ENCODE measurements around the gene PCMT1.
"Not testable (repeated sequence)": the region's sequence is repeated elsewhere in the genome, so short reads cannot be mapped to it uniquely, and the experiment has no call there.

Gene PCMT1

GRCh38 chr6:149846321-149846720, 96.8 kb downstream of the PCMT1 start:
- Histone ChIP-seq H3K9me3 (ENCODE audit: control insufficient read depth in 5 of 5, low read length in 5 of 5) (no peaks in the 10 kb centered on the region), H3K36me3 (ENCODE audit: control insufficient read depth in 5 of 5, insufficient read depth in 5 of 5, low read length in 5 of 5) (peaks cover 5 to 28% (median 8%) of the 10 kb centered on the region in 5 donors), H3K4me1 (ENCODE audit: control insufficient read depth in 5 of 5, insufficient read depth in 5 of 5, low read length in 5 of 5) (peaks cover 0 to 14% (median 6%) of the 10 kb centered on the region in 5 donors), H3K27ac (ENCODE audit: low read depth, low read length) (no peak overlapping the region), H3K4me3 (ENCODE audit: low read depth in 1 of 5, low read length in 5 of 5) (no peak overlapping the region), H3K27me3 (ENCODE audit: control insufficient read depth in 5 of 5, insufficient read depth in 4 of 5, low read length in 5 of 5) (no peaks in the 10 kb centered on the region), H3K9ac (ENCODE audit: low read length in 5 of 5) (no peak overlapping the region)

GRCh38 chr6:149847939-149848267, 98.4 kb downstream of the PCMT1 start:
- Histone ChIP-seq H3K9me3 (ENCODE audit: control insufficient read depth in 5 of 5, low read length in 5 of 5) (no peaks in the 10 kb centered on the region), H3K4me1 (ENCODE audit: control insufficient read depth in 5 of 5, insufficient read depth in 5 of 5, low read length in 5 of 5) (peaks cover 0 to 14% (median 6%) of the 10 kb centered on the region in 5 donors), H3K27ac (ENCODE audit: low read depth, low read length) (no peak overlapping the region)

DNA sequence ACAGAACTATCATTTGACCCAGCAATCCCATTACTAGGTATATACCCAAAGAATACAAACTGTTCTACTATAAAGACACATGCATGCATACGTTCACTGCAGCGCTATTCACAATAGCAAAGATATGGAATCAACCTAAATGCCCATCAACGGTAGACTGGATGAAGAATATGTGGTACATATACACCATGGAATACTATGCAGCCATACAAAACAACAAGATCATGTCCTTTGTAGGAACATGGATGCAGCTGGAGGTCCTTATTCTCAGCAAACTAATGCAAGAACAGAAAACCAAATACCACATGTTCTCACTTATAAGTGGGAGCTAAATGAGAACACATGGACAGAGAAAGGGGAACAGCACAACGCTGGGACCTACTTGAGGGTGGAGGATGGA, 98.8 kb downstream of the PCMT1 start:
- not testable (repeated sequence) for H3K9ac ChIP-seq (ENCODE audit: low read length in 5 of 5); H3K27ac ChIP-seq (ENCODE audit: low read depth, low read length); H3K9me3 ChIP-seq (ENCODE audit: control insufficient read depth in 5 of 5, low read length in 5 of 5); H3K27me3 ChIP-seq (ENCODE audit: control insufficient read depth in 5 of 5, insufficient read depth in 4 of 5, low read length in 5 of 5); H3K4me3 ChIP-seq (ENCODE audit: low read depth in 1 of 5, low read length in 5 of 5)
- Histone ChIP-seq H3K4me1 (ENCODE audit: control insufficient read depth in 5 of 5, insufficient read depth in 5 of 5, low read length in 5 of 5) (peaks cover 0 to 14% (median 6%) of the 10 kb centered on the region in 5 donors), H3K36me3 (ENCODE audit: control insufficient read depth in 5 of 5, insufficient read depth in 5 of 5, low read length in 5 of 5) (peaks cover 3 to 16% (median 8%) of the 10 kb centered on the region in 5 donors)

More at GRCh38 chr6:149847939-149848267, 98.4 kb downstream of the PCMT1 start:
- H3K4me3 ChIP-seq (ENCODE audit: low read depth in 1 of 5, low read length in 5 of 5), result no peak overlapping the region
- peaks cover 3 to 17% (median 10%) of the 10 kb centered on the region in 5 donors for H3K36me3 ChIP-seq (ENCODE audit: control insufficient read depth in 5 of 5, insufficient read depth in 5 of 5, low read length in 5 of 5)
- no peaks in the 10 kb centered on the region for H3K27me3 ChIP-seq (ENCODE audit: control insufficient read depth in 5 of 5, insufficient read depth in 4 of 5, low read length in 5 of 5)
- no peak overlapping the region for H3K9ac ChIP-seq (ENCODE audit: low read length in 5 of 5)

- Histone ChIP-seq H3K9ac (ENCODE audit: low read length in 5 of 5) (no peak overlapping the region), H3K27ac (ENCODE audit: low read depth, low read length) (no peak overlapping the region), H3K9me3 (ENCODE audit: control insufficient read depth in 5 of 5, low read length in 5 of 5) (no peaks in the 10 kb centered on the region), H3K4me1 (ENCODE audit: control insufficient read depth in 5 of 5, insufficient read depth in 5 of 5, low read length in 5 of 5) (peaks cover 0 to 10% (median 6%) of the 10 kb centered on the region in 5 donors), H3K36me3 (ENCODE audit: control insufficient read depth in 5 of 5, insufficient read depth in 5 of 5, low read length in 5 of 5) (peaks cover 3 to 16% (median 8%) of the 10 kb centered on the region in 5 donors), H3K4me3 (ENCODE audit: low read depth in 1 of 5, low read length in 5 of 5) (no peak overlapping the region), H3K27me3 (ENCODE audit: control insufficient read depth in 5 of 5, insufficient read depth in 4 of 5, low read length in 5 of 5) (no peaks in the 10 kb centered on the region)
Measured at GRCh38 chr6:149851461-149852110, 102.0 kb downstream of the PCMT1 start.

DNA sequence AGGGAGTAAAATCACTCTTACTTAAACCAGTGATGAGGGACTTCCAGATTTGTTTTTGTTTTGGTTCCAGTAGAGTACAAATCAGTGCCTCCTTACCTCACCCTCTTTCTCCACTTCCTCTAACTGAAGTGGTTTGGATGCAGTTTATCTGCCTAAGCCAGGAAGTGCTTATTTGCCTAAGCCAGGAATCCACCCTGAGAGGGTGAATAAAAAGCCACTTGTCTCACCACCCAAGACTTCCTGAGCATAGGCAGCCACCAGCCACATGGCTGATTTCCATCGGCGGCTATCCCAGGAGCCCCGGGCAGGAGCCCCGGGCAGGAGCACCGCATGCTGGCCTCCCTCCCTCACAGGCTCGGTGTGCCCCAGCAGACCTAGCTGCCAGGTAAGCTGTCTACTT, 102.6 kb downstream of the PCMT1 start:
- Histone ChIP-seq H3K9ac (ENCODE audit: low read length in 5 of 5) (no peak overlapping the region), H3K27ac (ENCODE audit: low read depth, low read length) (no peak overlapping the region), H3K4me3 (ENCODE audit: low read depth in 1 of 5, low read length in 5 of 5) (no peak overlapping the region)

GRCh38 chr6:149852881-149853280, 103.3 kb downstream of the PCMT1 start:
- peaks cover 3 to 16% (median 8%) of the 10 kb centered on the region in 5 donors for H3K36me3 ChIP-seq (ENCODE audit: control insufficient read depth in 5 of 5, insufficient read depth in 5 of 5, low read length in 5 of 5)
- H3K4me3 ChIP-seq (ENCODE audit: low read depth in 1 of 5, low read length in 5 of 5), result no peak overlapping the region
- peaks cover 0 to 1% (median 0%) of the 10 kb centered on the region in 5 donors for H3K4me1 ChIP-seq (ENCODE audit: control insufficient read depth in 5 of 5, insufficient read depth in 5 of 5, low read length in 5 of 5)
- H3K9me3 ChIP-seq (ENCODE audit: control insufficient read depth in 5 of 5, low read length in 5 of 5), result no peaks in the 10 kb centered on the region
- no peaks in the 10 kb centered on the region for H3K27me3 ChIP-seq (ENCODE audit: control insufficient read depth in 5 of 5, insufficient read depth in 4 of 5, low read length in 5 of 5)
- H3K27ac ChIP-seq (ENCODE audit: low read depth, low read length), result no peak overlapping the region
- H3K9ac ChIP-seq (ENCODE audit: low read length in 5 of 5), result no peak overlapping the region

More for the DNA sequence above, 102.6 kb downstream of the PCMT1 start:
- H3K4me1 ChIP-seq (ENCODE audit: control insufficient read depth in 5 of 5, insufficient read depth in 5 of 5, low read length in 5 of 5), result peaks cover 0 to 8% (median 4%) of the 10 kb centered on the region in 5 donors
- H3K9me3 ChIP-seq (ENCODE audit: control insufficient read depth in 5 of 5, low read length in 5 of 5), result no peaks in the 10 kb centered on the region
- H3K36me3 ChIP-seq (ENCODE audit: control insufficient read depth in 5 of 5, insufficient read depth in 5 of 5, low read length in 5 of 5), result peaks cover 3 to 16% (median 8%) of the 10 kb centered on the region in 5 donors
- H3K27me3 ChIP-seq (ENCODE audit: control insufficient read depth in 5 of 5, insufficient read depth in 4 of 5, low read length in 5 of 5), result no peaks in the 10 kb centered on the region

DNA sequence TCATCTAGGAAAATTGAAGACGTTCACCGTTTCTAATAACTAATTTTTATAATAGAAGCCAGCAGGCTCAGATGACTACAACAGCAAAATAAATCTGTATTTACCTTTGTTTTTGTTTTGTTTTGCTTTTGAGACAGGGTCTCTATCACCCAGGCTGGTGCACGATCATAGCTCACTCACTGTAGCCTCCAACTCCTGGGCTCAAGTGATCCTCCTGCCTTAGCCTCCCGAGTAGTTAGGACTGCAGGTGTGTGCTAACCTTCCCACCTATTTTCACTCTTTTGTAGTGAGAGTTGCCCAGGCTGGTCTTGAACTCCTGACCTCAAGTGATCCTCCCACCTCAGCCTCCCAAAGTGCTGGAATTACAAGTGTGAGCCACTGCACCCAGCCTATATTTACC, 104.5 kb downstream of the PCMT1 start:
- H3K27ac ChIP-seq (ENCODE audit: low read depth, low read length); H3K9ac ChIP-seq (ENCODE audit: low read length in 5 of 5): not testable (repeated sequence)
- peaks cover 3 to 16% (median 8%) of the 10 kb centered on the region in 5 donors for H3K36me3 ChIP-seq (ENCODE audit: control insufficient read depth in 5 of 5, insufficient read depth in 5 of 5, low read length in 5 of 5)

DNA sequence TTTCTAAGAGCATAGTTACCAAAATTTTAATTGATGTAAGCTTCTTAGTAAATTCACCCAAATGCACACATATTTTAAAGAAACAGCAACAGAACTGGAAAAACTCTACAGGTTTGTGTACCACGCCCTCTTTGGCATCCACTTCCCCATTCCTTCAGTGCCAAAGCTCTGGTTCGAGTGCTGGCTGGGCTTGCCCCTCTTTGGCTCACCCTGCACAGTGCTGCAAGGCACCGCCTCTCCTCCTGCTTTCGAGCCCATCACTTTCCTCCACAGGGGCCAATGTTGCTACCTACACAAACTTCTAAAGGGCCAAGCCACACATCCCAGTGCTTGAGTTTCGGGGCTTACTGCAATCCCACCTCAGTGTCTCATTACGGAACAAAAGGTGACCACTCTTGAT, 105.0 kb downstream of the PCMT1 start:
- Histone ChIP-seq H3K36me3 (ENCODE audit: control insufficient read depth in 5 of 5, insufficient read depth in 5 of 5, low read length in 5 of 5) (peaks cover 3 to 15% (median 8%) of the 10 kb centered on the region in 5 donors), H3K9me3 (ENCODE audit: control insufficient read depth in 5 of 5, low read length in 5 of 5) (no peaks in the 10 kb centered on the region), H3K4me3 (ENCODE audit: low read depth in 1 of 5, low read length in 5 of 5) (no peak overlapping the region), H3K9ac (ENCODE audit: low read length in 5 of 5) (no peak overlapping the region), H3K27me3 (ENCODE audit: control insufficient read depth in 5 of 5, insufficient read depth in 4 of 5, low read length in 5 of 5) (no peaks in the 10 kb centered on the region), H3K27ac (ENCODE audit: low read depth, low read length) (no peak overlapping the region), H3K4me1 (ENCODE audit: control insufficient read depth in 5 of 5, insufficient read depth in 5 of 5, low read length in 5 of 5) (no peaks in the 10 kb centered on the region)

More for the DNA sequence above, 104.5 kb downstream of the PCMT1 start:
- H3K4me1 ChIP-seq (ENCODE audit: control insufficient read depth in 5 of 5, insufficient read depth in 5 of 5, low read length in 5 of 5); H3K27me3 ChIP-seq (ENCODE audit: control insufficient read depth in 5 of 5, insufficient read depth in 4 of 5, low read length in 5 of 5); H3K4me3 ChIP-seq (ENCODE audit: low read depth in 1 of 5, low read length in 5 of 5); H3K9me3 ChIP-seq (ENCODE audit: control insufficient read depth in 5 of 5, low read length in 5 of 5): not testable (repeated sequence)

- Histone ChIP-seq H3K36me3 (ENCODE audit: control insufficient read depth in 5 of 5, insufficient read depth in 5 of 5, low read length in 5 of 5) (peaks cover 3 to 9% (median 8%) of the 10 kb centered on the region in 5 donors), H3K9me3 (ENCODE audit: control insufficient read depth in 5 of 5, low read length in 5 of 5) (no peaks in the 10 kb centered on the region), H3K9ac (ENCODE audit: low read length in 5 of 5) (no peak overlapping the region), H3K27ac (ENCODE audit: low read depth, low read length) (no peak overlapping the region), H3K4me1 (ENCODE audit: control insufficient read depth in 5 of 5, insufficient read depth in 5 of 5, low read length in 5 of 5) (no peaks in the 10 kb centered on the region), H3K27me3 (ENCODE audit: control insufficient read depth in 5 of 5, insufficient read depth in 4 of 5, low read length in 5 of 5) (no peaks in the 10 kb centered on the region), H3K4me3 (ENCODE audit: low read depth in 1 of 5, low read length in 5 of 5) (no peak overlapping the region)
Measured at GRCh38 chr6:149855040-149855654, 105.6 kb downstream of the PCMT1 start.

DNA sequence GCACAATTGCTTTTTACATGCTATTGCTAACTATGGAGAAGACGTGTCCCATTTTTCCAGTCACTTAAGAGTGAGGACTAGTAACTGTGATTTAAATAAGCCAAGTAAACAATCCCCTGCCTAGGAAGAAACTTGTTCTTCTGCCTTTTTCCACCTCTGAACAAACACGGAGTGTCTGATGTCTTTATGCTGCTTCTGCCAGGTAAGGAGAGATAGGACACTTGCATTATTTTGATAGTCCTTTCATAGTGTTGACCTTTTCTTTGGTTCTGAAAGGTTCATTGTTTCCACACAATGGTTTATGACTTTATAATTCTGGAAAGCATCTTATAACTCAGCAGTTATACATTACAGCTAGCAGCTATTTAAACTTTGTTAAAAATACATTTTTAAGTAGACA, 106.2 kb downstream of the PCMT1 start:
- H3K36me3 ChIP-seq (ENCODE audit: control insufficient read depth in 5 of 5, insufficient read depth in 5 of 5, low read length in 5 of 5), result peaks cover 3 to 8% (median 8%) of the 10 kb centered on the region in 5 donors
- no peaks in the 10 kb centered on the region for H3K9me3 ChIP-seq (ENCODE audit: control insufficient read depth in 5 of 5, low read length in 5 of 5)
- no peak overlapping the region for H3K9ac ChIP-seq (ENCODE audit: low read length in 5 of 5)
- no peaks in the 10 kb centered on the region for H3K27me3 ChIP-seq (ENCODE audit: control insufficient read depth in 5 of 5, insufficient read depth in 4 of 5, low read length in 5 of 5)
- H3K4me3 ChIP-seq (ENCODE audit: low read depth in 1 of 5, low read length in 5 of 5), result no peak overlapping the region
- no peak overlapping the region for H3K27ac ChIP-seq (ENCODE audit: low read depth, low read length)
- H3K4me1 ChIP-seq (ENCODE audit: control insufficient read depth in 5 of 5, insufficient read depth in 5 of 5, low read length in 5 of 5), result peaks cover 0 to 3% (median 0%) of the 10 kb centered on the region in 5 donors

All from subcutaneous abdominal adipose tissue (tissue), 5 donors.